Measurements from ENCODE around the gene SESTD1. TPM values are rescaled to one million over a fixed set of nuclear protein-coding genes. Genes with fewer than 3 reads are reported as not detected.

Gene SESTD1
- total and polyA plus RNA-seq, 2 of the 13 experiments (the other 11 are each of a cell fraction or from before 2014, with no cell fraction given) = 74.4 to 101 TPM

GRCh38 chr2:179098080-179098689 is 166.4 kb downstream of the SESTD1 start:
- Histone ChIP-seq H3K27me3 (ENCODE audit: control insufficient read depth in 1 of 2, insufficient read depth in 2 of 2, low read length in 2 of 2) (0 out of 5 replicates have a peak, but pooled peaks cover 0 to 1% of the 10 kb centered on the region in 2 experiments), H3K4me2 (ENCODE audit: low read depth, low read length) (no peak overlapping the region), H3K79me2 (ENCODE audit: insufficient read depth, low read length) (no peaks in the 10 kb centered on the region), H3K9me3 (ENCODE audit: low read length) (peaks cover 3% of the 10 kb centered on the region; the same call in 1 of the 2 replicates), H4K20me1 (ENCODE audit: insufficient read depth, low read length) (no peaks in the 10 kb centered on the region), H3K9ac (ENCODE audit: insufficient read depth, low read depth, low read length) (no peak overlapping the region), H3K4me1 (ENCODE audit: insufficient read depth, low read length) (no peaks in the 10 kb centered on the region), H3K4me3 (replicated peaks in 1 of 3; ENCODE audit: insufficient read depth in 1 of 3, low read depth in 2 of 3, low read length in 3 of 3) (no peak overlapping the region), H3K36me3 (replicated peaks in 1 of 2; ENCODE audit: control insufficient read depth in 1 of 2, insufficient read depth in 2 of 2, low read length in 2 of 2) (no peaks in the 10 kb centered on the region), H3K27ac (ENCODE audit: extremely low read length, insufficient read depth, low read length) (no peak overlapping the region), H2AFZ (ENCODE audit: low read length) (no peak overlapping the region)
- POLR2A ChIA-PET = no interaction called here
- FAIRE-seq (no peak), ATAC-seq (no peak), DNase-seq (ENCODE audit: low spot score) (no peak)
- in situ Hi-C loops (cut with HindIII; ENCODE audit: extremely low pct_ligation_motif_present, low pct_unique_long_range_greater_than_20kb) = no loop called here
- 32% methylated on average over 4 of the region's 4 CpGs for WGBS (ENCODE audit: low lambda C conversion rate)
- CTCF ChIA-PET (ENCODE audit: low intra/inter-chr PET ratio, low total read pairs) = no interaction called here
- intact Hi-C loops (cut with micrococcal nuclease; ENCODE audit: unreplicated experiment) = no loop called here
- no TSS peak for BruUV-seq (replicated peaks)
- no peak for TF ChIP-seq ZFP36 (IDR thresholded peaks at IDR 0.05; ENCODE audit: borderline replicate concordance, low read depth, low read length, partially characterized antibody)
- TF ChIP-seq POLR2AphosphoS2 (IDR thresholded peaks at IDR 0.05; ENCODE audit: low read depth, low read length) = peak; percentile 30; the same call in 1 of the 2 replicates

DNA sequence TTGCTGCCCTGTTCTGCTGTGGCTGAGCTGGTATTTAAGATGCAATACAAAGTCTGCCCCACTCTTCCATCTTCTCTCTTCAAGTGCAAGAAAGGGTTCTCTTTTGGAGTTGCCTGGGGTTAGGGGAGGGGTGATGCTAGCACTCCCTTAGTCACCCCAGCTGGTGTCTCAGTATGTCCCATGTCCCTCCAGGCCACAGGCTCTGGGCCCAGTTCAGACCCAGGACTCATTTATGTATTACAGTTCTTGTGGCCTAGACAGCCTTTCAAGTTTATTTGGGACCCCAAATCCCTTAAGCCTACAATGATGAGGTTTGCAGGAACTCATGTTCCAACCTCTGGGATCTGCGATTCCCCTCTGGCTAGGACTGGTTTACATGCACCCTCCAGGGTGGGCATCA is 167.5 kb downstream of the SESTD1 start:
- ATAC-seq = peak; percentile 59
- in situ Hi-C loops (cut with HindIII; ENCODE audit: extremely low pct_ligation_motif_present, low pct_unique_long_range_greater_than_20kb) (no loop called here), intact Hi-C loops (cut with micrococcal nuclease; ENCODE audit: unreplicated experiment) (no loop called here)
- FAIRE-seq = no peak
- Histone ChIP-seq H3K36me3 (replicated peaks in 1 of 2; ENCODE audit: control insufficient read depth in 1 of 2, insufficient read depth in 2 of 2, low read length in 2 of 2) (no peaks in the 10 kb centered on the region), H3K27me3 (ENCODE audit: control insufficient read depth in 1 of 2, insufficient read depth in 2 of 2, low read length in 2 of 2) (0 out of 5 replicates have a peak, but pooled peaks cover 0 to 1% of the 10 kb centered on the region in 2 experiments), H3K27ac (ENCODE audit: extremely low read length, insufficient read depth, low read length) (no peak overlapping the region), H3K4me1 (ENCODE audit: insufficient read depth, low read length) (no peaks in the 10 kb centered on the region), H3K4me2 (ENCODE audit: low read depth, low read length) (no peak overlapping the region), H3K9me3 (ENCODE audit: low read length) (peaks cover 7% of the 10 kb centered on the region; the same call in 1 of the 2 replicates), H3K9ac (ENCODE audit: insufficient read depth, low read depth, low read length) (no peak overlapping the region), H2AFZ (ENCODE audit: low read length) (no peak overlapping the region), H3K79me2 (ENCODE audit: insufficient read depth, low read length) (no peaks in the 10 kb centered on the region), H4K20me1 (ENCODE audit: insufficient read depth, low read length) (no peaks in the 10 kb centered on the region), H3K4me3 (replicated peaks in 1 of 3; ENCODE audit: insufficient read depth in 1 of 3, low read depth in 2 of 3, low read length in 3 of 3) (no peak overlapping the region)
- ChIA-PET CTCF (ENCODE audit: low intra/inter-chr PET ratio, low total read pairs) (no interaction called here), POLR2A (no interaction called here)
- DNase-seq (ENCODE audit: low spot score) = no peak
- no TSS peak for BruUV-seq (replicated peaks)
- 55% methylated on average over 1 of the region's 1 CpG for WGBS (ENCODE audit: low lambda C conversion rate)
- no peak for TF ChIP-seq ZNF17 (CRISPR knock-in tag; IDR thresholded peaks at IDR 0.05)
- no peak for TF ChIP-seq ZNF839 (CRISPR knock-in tag; IDR thresholded peaks at IDR 0.05; ENCODE audit: borderline replicate concordance)
- no peak for TF ChIP-seq MLXIP (CRISPR knock-in tag; IDR thresholded peaks at IDR 0.05; ENCODE audit: borderline replicate concordance)
- no peak for TF ChIP-seq ZNF552 (CRISPR knock-in tag; IDR thresholded peaks at IDR 0.05; ENCODE audit: borderline replicate concordance)
- no peak for TF ChIP-seq ZNF33A (CRISPR knock-in tag; IDR thresholded peaks at IDR 0.05; ENCODE audit: borderline replicate concordance)
- no peak for TF ChIP-seq FOXK1 (CRISPR knock-in tag; IDR thresholded peaks at IDR 0.05; ENCODE audit: borderline replicate concordance, low read depth)
- no peak for TF ChIP-seq ZNF83 (CRISPR knock-in tag; IDR thresholded peaks at IDR 0.05; ENCODE audit: borderline replicate concordance)

All from HepG2 (cell line).